ENCODE measurements around the gene SPATA6. TPM values are rescaled to one million over a fixed set of nuclear protein-coding genes. Genes with fewer than 3 reads are reported as not detected.

The SPATA6 gene
- total and polyA plus RNA-seq, 4 donors, result 3.4 to 33.2 (median 14.8) TPM

DNA sequence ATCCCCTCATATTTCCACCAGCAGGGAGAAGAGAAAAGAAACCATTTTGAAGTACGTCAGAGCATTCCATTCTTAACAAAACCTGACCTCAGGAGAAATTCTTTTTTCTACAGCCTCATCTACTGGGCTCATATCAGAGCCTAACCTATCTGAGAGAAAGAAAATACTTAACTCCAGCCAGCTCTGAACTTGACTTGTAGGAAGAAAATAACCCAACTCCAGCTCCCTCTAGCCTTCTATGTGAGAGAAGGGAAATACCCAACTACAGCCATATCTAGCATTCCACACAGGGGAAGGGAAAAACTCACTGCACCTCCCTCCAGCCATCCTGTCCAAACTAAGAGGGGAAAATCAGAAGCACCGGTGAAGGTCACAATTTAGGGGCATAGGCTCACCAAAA is 57.7 kb downstream of the SPATA6 start:
- H3K27me3 ChIP-seq (ENCODE audit: control insufficient read depth in 1 of 2, insufficient read depth in 2 of 2, low read length in 1 of 2), result no peaks in the 10 kb centered on the region
- intact Hi-C loops (cut with DNase I), result no loop called here
- no peaks in the 10 kb centered on the region for H3K36me3 ChIP-seq (ENCODE audit: control insufficient read depth in 1 of 2, insufficient read depth in 2 of 2, low read length in 1 of 2)
- no peak overlapping the region for H3K4me3 ChIP-seq (ENCODE audit: low read length in 2 of 2)
- ATAC-seq (ENCODE audit: low FRiP score), result no peak
- no peaks in the 10 kb centered on the region for H3K9me3 ChIP-seq (ENCODE audit: control insufficient read depth, low read length)
- H3K27ac ChIP-seq (ENCODE audit: low read depth in 1 of 2, low read length in 2 of 2), result no peak overlapping the region
- 11 to 22% methylated on average over 2 of the region's 2 CpGs for WGBS, 2 donors
- no peak for DNase-seq
- H3K4me1 ChIP-seq (ENCODE audit: control insufficient read depth in 1 of 2, insufficient read depth in 2 of 2, low read length in 2 of 2), result peaks cover 0 to 3% of the 10 kb centered on the region in 2 donors

DNA sequence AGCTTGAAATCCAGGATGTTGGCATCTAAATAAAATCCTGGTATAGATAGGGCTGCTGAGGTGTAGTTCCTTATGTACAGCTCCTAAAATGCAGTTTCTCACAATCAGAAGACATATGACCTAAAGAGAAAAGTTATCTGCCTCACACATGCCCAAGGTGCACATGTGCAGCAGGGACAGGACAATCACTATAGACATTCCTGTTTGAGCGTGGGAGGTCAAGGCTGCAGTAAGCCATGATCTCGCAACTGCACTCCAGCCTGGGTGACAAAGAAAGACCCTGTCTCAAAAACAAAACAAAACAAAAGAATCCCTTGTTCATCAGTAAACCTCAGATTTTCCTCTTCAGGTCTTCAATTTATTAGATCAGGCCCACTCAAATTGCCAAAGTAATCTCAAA is 66.1 kb downstream of the SPATA6 start:
- ATAC-seq (ENCODE audit: low FRiP score) (no peak), DNase-seq (no peak)
- Histone ChIP-seq H3K27ac (ENCODE audit: low read depth in 1 of 2, low read length in 2 of 2) (no peak overlapping the region), H3K4me1 (ENCODE audit: control insufficient read depth in 1 of 2, insufficient read depth in 2 of 2, low read length in 2 of 2) (no peaks in the 10 kb centered on the region), H3K27me3 (ENCODE audit: control insufficient read depth in 1 of 2, insufficient read depth in 2 of 2, low read length in 1 of 2) (no peaks in the 10 kb centered on the region), H3K4me3 (ENCODE audit: low read length in 2 of 2) (no peak overlapping the region), H3K9me3 (ENCODE audit: control insufficient read depth, low read length) (no peaks in the 10 kb centered on the region), H3K36me3 (ENCODE audit: control insufficient read depth in 1 of 2, insufficient read depth in 2 of 2, low read length in 1 of 2) (no peaks in the 10 kb centered on the region)
- WGBS, 2 donors, result 97% methylated on average over 2 of the region's 2 CpGs
- intact Hi-C loops (cut with DNase I), result no loop called here

DNA sequence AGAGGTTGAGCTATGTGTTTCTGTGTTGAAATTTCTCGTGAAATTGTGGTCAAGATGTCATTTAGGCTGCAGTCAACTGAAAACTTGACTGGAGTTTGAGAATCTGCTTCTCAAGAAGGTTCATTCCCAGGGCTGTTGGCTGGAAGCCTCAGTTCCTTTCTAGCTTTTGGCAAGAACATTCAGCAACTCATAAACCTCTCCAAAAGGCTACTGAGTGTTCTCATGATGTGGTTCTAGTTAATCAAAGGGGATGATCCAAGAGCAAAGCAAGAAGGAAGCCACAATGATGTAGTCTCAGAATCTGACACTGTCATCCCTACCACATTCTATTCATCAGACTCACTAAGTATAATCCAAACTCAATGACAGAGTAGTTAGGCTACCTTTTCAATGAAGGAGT is 66.6 kb downstream of the SPATA6 start:
- no peak for DNase-seq

DNA sequence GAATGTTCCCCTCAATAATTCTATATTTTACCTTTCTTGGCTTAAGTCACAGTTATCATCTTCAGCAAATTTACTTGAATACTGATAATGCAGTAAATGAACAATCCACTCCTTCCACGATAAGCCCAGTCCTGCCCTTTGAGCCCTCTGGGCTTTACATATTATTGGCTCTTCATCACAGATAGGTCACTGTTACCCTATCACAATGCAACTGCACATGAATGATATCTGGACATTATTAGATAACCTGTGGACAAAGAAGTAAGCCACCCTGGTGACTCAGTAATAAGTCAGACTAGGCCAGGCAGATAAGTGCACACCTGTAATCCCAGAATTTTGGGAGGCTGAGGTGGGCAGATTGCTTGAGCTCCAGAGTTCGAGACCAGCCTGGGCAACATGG is 69.4 kb downstream of the SPATA6 start:
- Histone ChIP-seq H3K9me3 (ENCODE audit: control insufficient read depth, low read length) (no peaks in the 10 kb centered on the region), H3K4me1 (ENCODE audit: control insufficient read depth in 1 of 2, insufficient read depth in 2 of 2, low read length in 2 of 2) (no peaks in the 10 kb centered on the region), H3K4me3 (ENCODE audit: low read length in 2 of 2) (no peak overlapping the region), H3K36me3 (ENCODE audit: control insufficient read depth in 1 of 2, insufficient read depth in 2 of 2, low read length in 1 of 2) (no peaks in the 10 kb centered on the region), H3K27me3 (ENCODE audit: control insufficient read depth in 1 of 2, insufficient read depth in 2 of 2, low read length in 1 of 2) (no peaks in the 10 kb centered on the region), H3K27ac (ENCODE audit: low read depth in 1 of 2, low read length in 2 of 2) (no peak overlapping the region)
- ATAC-seq (ENCODE audit: low FRiP score) (no peak), DNase-seq (no peak)
- intact Hi-C loops (cut with DNase I), result no loop called here
- 91 to 95% methylated on average over 2 of the region's 2 CpGs for WGBS, 2 donors

More for the DNA sequence above, 66.6 kb downstream of the SPATA6 start:
- 82 to 87% methylated on average over 1 of the region's 1 CpG for WGBS, 2 donors
- H3K4me3 ChIP-seq (ENCODE audit: low read length in 2 of 2), result no peak overlapping the region
- no peaks in the 10 kb centered on the region for H3K9me3 ChIP-seq (ENCODE audit: control insufficient read depth, low read length)
- H3K27ac ChIP-seq (ENCODE audit: low read depth in 1 of 2, low read length in 2 of 2), result no peak overlapping the region
- no peaks in the 10 kb centered on the region for H3K4me1 ChIP-seq (ENCODE audit: control insufficient read depth in 1 of 2, insufficient read depth in 2 of 2, low read length in 2 of 2)
- no peaks in the 10 kb centered on the region for H3K27me3 ChIP-seq (ENCODE audit: control insufficient read depth in 1 of 2, insufficient read depth in 2 of 2, low read length in 1 of 2)
- ATAC-seq (ENCODE audit: low FRiP score), result peak; percentile 38
- intact Hi-C loops (cut with DNase I), result no loop called here
- no peaks in the 10 kb centered on the region for H3K36me3 ChIP-seq (ENCODE audit: control insufficient read depth in 1 of 2, insufficient read depth in 2 of 2, low read length in 1 of 2)

- Histone ChIP-seq H3K4me1 (ENCODE audit: control insufficient read depth in 1 of 2, insufficient read depth in 2 of 2, low read length in 2 of 2) (no peaks in the 10 kb centered on the region), H3K9me3 (ENCODE audit: control insufficient read depth, low read length) (no peaks in the 10 kb centered on the region), H3K27ac (ENCODE audit: low read depth in 1 of 2, low read length in 2 of 2) (no peak overlapping the region), H3K36me3 (ENCODE audit: control insufficient read depth in 1 of 2, insufficient read depth in 2 of 2, low read length in 1 of 2) (no peaks in the 10 kb centered on the region), H3K27me3 (ENCODE audit: control insufficient read depth in 1 of 2, insufficient read depth in 2 of 2, low read length in 1 of 2) (no peaks in the 10 kb centered on the region), H3K4me3 (ENCODE audit: low read length in 2 of 2) (no peak overlapping the region)
- no peak for DNase-seq
- WGBS, 2 donors, result 95 to 96% methylated on average over 2 of the region's 2 CpGs
- ATAC-seq (ENCODE audit: low FRiP score), result no peak
- intact Hi-C loops (cut with DNase I), result no loop called here
These were observed 75.8 kb downstream of the SPATA6 start for GRCh38 chr1:48396208-48396607.

DNA sequence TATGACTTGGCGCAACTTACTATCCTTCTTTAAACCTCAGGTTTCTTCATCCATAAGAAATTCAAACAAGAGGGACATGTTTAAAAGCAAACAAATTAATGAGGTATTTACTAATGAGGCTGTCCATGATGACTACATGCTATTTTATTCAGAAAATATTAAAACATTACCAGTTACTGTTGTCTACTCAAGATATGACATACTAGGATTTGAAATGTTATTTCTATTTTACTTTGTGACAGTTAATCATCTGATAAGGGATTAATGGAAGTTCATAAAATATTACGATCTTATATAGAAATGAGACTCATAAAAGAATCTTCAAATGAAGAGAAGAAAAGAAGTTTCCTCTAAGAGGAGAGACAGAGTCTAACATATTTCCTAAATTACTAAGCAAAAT is 80.1 kb downstream of the SPATA6 start:
- Histone ChIP-seq H3K4me1 (ENCODE audit: control insufficient read depth in 1 of 2, insufficient read depth in 2 of 2, low read length in 2 of 2) (no peaks in the 10 kb centered on the region), H3K36me3 (ENCODE audit: control insufficient read depth in 1 of 2, insufficient read depth in 2 of 2, low read length in 1 of 2) (no peaks in the 10 kb centered on the region), H3K4me3 (ENCODE audit: low read length in 2 of 2) (no peak overlapping the region), H3K27me3 (ENCODE audit: control insufficient read depth in 1 of 2, insufficient read depth in 2 of 2, low read length in 1 of 2) (no peaks in the 10 kb centered on the region), H3K9me3 (ENCODE audit: control insufficient read depth, low read length) (no peaks in the 10 kb centered on the region), H3K27ac (ENCODE audit: low read depth in 1 of 2, low read length in 2 of 2) (no peak overlapping the region)
- WGBS, 2 donors, result 96 to 97% methylated on average over 2 of the region's 2 CpGs
- DNase-seq (no peak), ATAC-seq (ENCODE audit: low FRiP score) (no peak)
- intact Hi-C loops (cut with DNase I), result no loop called here

- Histone ChIP-seq H3K4me1 (ENCODE audit: control insufficient read depth in 1 of 2, insufficient read depth in 2 of 2, low read length in 2 of 2) (no peaks in the 10 kb centered on the region), H3K9me3 (ENCODE audit: control insufficient read depth, low read length) (no peaks in the 10 kb centered on the region), H3K36me3 (ENCODE audit: control insufficient read depth in 1 of 2, insufficient read depth in 2 of 2, low read length in 1 of 2) (no peaks in the 10 kb centered on the region), H3K27ac (ENCODE audit: low read depth in 1 of 2, low read length in 2 of 2) (no peak overlapping the region), H3K4me3 (ENCODE audit: low read length in 2 of 2) (no peak overlapping the region), H3K27me3 (ENCODE audit: control insufficient read depth in 1 of 2, insufficient read depth in 2 of 2, low read length in 1 of 2) (no peaks in the 10 kb centered on the region)
- no peak for ATAC-seq (ENCODE audit: low FRiP score)
- no peak for DNase-seq
- WGBS, 2 donors, result 97% methylated on average over 3 of the region's 3 CpGs
- intact Hi-C loops (cut with DNase I), result no loop called here
These were observed 84.6 kb downstream of the SPATA6 start for GRCh38 chr1:48387409-48387808.

GRCh38 chr1:48374785-48375184 is 97.2 kb downstream of the SPATA6 start:
- no peak for ATAC-seq (ENCODE audit: low FRiP score)
- Histone ChIP-seq H3K9me3 (ENCODE audit: control insufficient read depth, low read length) (no peaks in the 10 kb centered on the region), H3K4me3 (ENCODE audit: low read length in 2 of 2) (no peak overlapping the region), H3K27me3 (ENCODE audit: control insufficient read depth in 1 of 2, insufficient read depth in 2 of 2, low read length in 1 of 2) (no peaks in the 10 kb centered on the region), H3K27ac (ENCODE audit: low read depth in 1 of 2, low read length in 2 of 2) (no peak overlapping the region), H3K36me3 (ENCODE audit: control insufficient read depth in 1 of 2, insufficient read depth in 2 of 2, low read length in 1 of 2) (peaks cover 0 to 5% of the 10 kb centered on the region in 2 donors), H3K4me1 (ENCODE audit: control insufficient read depth in 1 of 2, insufficient read depth in 2 of 2, low read length in 2 of 2) (no peaks in the 10 kb centered on the region)
- intact Hi-C loops (cut with DNase I), result no loop called here
- no peak for DNase-seq

DNA sequence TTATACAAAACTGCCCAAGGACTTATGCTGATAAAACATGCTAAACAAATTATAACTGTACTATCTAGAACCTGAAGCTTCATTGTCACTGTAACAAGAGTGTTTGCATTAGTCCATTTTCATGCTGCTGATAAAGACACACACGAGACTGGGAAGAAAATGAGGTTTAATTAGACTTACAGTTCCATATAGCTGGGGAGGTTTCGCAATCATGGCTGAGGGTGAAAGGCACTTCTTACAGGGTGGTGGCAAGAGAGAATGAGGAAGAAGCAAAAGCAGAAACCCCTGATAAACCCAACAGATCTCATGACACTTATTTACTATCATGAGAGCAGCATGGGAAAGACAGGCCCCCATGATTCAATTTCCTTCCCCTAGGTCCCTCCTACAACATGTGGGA is 100.4 kb downstream of the SPATA6 start:
- Histone ChIP-seq H3K36me3 (ENCODE audit: control insufficient read depth in 1 of 2, insufficient read depth in 2 of 2, low read length in 1 of 2) (peaks cover 0 to 2% of the 10 kb centered on the region in 2 donors), H3K4me1 (ENCODE audit: control insufficient read depth in 1 of 2, insufficient read depth in 2 of 2, low read length in 2 of 2) (no peaks in the 10 kb centered on the region), H3K27ac (ENCODE audit: low read depth in 1 of 2, low read length in 2 of 2) (no peak overlapping the region), H3K9me3 (ENCODE audit: control insufficient read depth, low read length) (no peaks in the 10 kb centered on the region), H3K27me3 (ENCODE audit: control insufficient read depth in 1 of 2, insufficient read depth in 2 of 2, low read length in 1 of 2) (no peaks in the 10 kb centered on the region), H3K4me3 (ENCODE audit: low read length in 2 of 2) (no peak overlapping the region)
- no peak for DNase-seq
- ATAC-seq (ENCODE audit: low FRiP score), result no peak
- 93 to 97% methylated on average over 2 of the region's 2 CpGs for WGBS, 2 donors
- intact Hi-C loops (cut with DNase I), result no loop called here
